ENCODE data around the gene SLC9A9.

DNA sequence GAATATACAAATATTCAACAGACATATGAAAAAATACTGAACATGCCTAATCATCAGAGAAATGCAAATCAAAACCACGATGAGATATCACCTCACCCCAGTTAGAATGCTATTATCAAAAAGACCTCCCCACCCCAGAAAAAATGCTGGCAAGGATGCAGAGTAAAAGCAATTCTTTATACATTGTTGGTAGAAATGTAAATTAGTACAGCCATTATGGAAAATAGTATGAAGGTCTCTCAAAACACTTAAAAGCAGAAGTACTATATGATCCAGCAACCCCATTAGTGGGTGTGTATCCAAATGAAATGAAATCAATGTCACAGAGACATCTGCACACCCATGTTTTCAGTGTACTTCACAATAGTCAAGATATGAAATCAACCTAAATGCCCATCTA, 420.0 kb downstream of the SLC9A9 start:
- TF ChIP-seq, protein P1, sequence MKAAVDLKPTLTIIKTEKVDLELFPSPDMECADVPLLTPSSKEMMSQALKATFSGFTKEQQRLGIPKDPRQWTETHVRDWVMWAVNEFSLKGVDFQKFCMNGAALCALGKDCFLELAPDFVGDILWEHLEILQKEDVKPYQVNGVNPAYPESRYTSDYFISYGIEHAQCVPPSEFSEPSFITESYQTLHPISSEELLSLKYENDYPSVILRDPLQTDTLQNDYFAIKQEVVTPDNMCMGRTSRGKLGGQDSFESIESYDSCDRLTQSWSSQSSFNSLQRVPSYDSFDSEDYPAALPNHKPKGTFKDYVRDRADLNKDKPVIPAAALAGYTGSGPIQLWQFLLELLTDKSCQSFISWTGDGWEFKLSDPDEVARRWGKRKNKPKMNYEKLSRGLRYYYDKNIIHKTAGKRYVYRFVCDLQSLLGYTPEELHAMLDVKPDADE (conservative IDR thresholded peaks at IDR 0.05; ENCODE audit: control insufficient read depth, low read depth, low read length), result no peak
- TF ChIP-seq, protein P2, sequence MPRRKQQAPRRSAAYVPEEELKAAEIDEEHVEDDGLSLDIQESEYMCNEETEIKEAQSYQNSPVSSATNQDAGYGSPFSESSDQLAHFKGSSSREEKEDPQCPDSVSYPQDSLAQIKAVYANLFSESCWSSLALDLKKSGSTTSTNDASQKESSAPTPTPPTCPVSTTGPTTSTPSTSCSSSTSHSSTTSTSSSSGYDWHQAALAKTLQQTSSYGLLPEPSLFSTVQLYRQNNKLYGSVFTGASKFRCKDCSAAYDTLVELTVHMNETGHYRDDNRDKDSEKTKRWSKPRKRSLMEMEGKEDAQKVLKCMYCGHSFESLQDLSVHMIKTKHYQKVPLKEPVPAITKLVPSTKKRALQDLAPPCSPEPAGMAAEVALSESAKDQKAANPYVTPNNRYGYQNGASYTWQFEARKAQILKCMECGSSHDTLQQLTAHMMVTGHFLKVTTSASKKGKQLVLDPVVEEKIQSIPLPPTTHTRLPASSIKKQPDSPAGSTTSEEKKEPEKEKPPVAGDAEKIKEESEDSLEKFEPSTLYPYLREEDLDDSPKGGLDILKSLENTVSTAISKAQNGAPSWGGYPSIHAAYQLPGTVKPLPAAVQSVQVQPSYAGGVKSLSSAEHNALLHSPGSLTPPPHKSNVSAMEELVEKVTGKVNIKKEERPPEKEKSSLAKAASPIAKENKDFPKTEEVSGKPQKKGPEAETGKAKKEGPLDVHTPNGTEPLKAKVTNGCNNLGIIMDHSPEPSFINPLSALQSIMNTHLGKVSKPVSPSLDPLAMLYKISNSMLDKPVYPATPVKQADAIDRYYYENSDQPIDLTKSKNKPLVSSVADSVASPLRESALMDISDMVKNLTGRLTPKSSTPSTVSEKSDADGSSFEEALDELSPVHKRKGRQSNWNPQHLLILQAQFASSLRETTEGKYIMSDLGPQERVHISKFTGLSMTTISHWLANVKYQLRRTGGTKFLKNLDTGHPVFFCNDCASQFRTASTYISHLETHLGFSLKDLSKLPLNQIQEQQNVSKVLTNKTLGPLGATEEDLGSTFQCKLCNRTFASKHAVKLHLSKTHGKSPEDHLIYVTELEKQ (CRISPR knock-in tag; IDR thresholded peaks at IDR 0.05), result no peak
